Choroid plexus epithelial cell (primary cell): ENCODE data around the gene CD6.

Experiments used
- DNase-seq: peaks from one replicate; pipeline ENCODE4 v3.0.0-alpha.2; 2010; ENCODE audit warnings: low read depth
- H3K4me3 ChIP-seq: 2 replicates; pipeline ENCODE4 v1.5.1; 2011; ENCODE audit warnings: low read depth, mild to moderate bottlenecking, control low read depth, low read length, moderate library complexity
- CTCF ChIP-seq: conservative IDR thresholded peaks from 2 replicates; pipeline ENCODE4 v1.5.1; 2011; ENCODE audit warnings: low read depth, mild to moderate bottlenecking, control low read depth, inconsistent platforms, low read length, moderate library complexity

CD6 gene

GRCh38 chr11:60989093-60989650 is 17.7 kb downstream of the CD6 start:
- DNase-seq, result no peak
- no peak for TF ChIP-seq CTCF
- H3K4me3 ChIP-seq, result no peak overlapping the region

GRCh38 chr11:60991457-60991856 is 20.0 kb downstream of the CD6 start:
- no peak for TF ChIP-seq CTCF
- no peak overlapping the region for H3K4me3 ChIP-seq
- DNase-seq, result no peak

DNA sequence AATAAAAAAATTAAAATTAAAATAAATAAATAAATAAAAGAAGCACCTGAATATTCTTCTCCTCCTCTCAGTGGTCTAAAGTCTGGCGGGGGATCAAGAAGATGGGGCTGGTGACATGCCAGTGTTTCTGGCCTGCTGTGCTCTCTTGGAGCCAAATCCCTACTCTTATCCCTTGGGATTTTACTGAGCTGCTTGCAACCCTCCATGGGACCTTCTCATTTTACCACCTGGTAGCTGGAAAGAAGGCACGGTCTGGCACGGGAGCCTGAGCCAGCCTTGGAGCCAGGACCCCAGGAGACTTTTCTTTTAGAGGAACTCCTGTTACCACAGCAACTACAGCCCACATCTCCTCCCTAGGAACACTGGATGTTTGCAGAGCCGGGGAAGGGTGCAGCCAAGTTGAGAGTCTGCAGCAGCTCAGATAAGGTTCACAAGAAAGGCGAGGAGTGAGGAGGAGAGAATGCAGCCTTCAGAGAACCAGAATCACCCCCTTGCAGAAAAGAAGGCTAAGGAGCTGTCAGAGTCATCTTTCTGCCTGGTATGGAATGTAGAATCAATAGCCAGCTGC is 21.4 kb downstream of the CD6 start:
- no peak for DNase-seq
- H3K4me3 ChIP-seq, result no peak overlapping the region
- TF ChIP-seq CTCF, result no peak

DNA sequence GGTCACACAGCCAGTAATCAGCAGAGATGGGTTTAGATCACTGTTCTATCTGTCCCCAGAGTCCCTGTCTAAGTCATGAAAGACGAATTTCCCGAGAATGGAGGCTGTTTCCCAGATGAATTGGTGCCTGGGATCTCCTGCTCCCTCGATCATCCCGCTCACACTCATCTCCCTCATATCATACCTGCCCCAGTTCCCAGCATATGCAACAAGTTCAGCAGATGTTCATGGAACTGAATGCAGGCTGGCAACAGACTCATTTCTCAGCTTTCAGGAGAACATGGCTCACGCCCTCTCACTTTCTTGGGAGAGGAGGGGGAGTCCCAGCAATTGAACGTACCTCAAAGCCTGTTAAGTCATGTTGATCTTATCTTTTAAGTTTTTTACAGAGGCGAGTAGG is 22.1 kb downstream of the CD6 start:
- no peak overlapping the region for H3K4me3 ChIP-seq
- DNase-seq, result no peak
- TF ChIP-seq CTCF, result no peak

GRCh38 chr11:60994541-60995080 is 23.1 kb downstream of the CD6 start:
- TF ChIP-seq CTCF, result no peak
- DNase-seq, result no peak
- H3K4me3 ChIP-seq, result no peak overlapping the region

- no peak for TF ChIP-seq CTCF
- no peak for DNase-seq
- no peak overlapping the region for H3K4me3 ChIP-seq
Observed at GRCh38 chr11:60995798-60996197, 24.3 kb downstream of the CD6 start.
